Activated CD4-positive, alpha-beta T cell treated with anti-CD3 and anti-CD28 coated beads for 36 hours (primary cell): ENCODE data around the gene GTF2IRD1. TPM values are rescaled to one million over a fixed set of nuclear protein-coding genes. Genes with fewer than 3 reads are reported as not detected.
"Not testable (repeated sequence)": the region's sequence is repeated elsewhere in the genome, so short reads cannot be mapped to it uniquely, and the experiment has no call there.

Source experiments
- ATAC-seq: fragments of 200-7000 bp; cut with Tn5 transposase; one replicate; pipeline ENCODE4 v1.10.0; 2021; ENCODE audit warnings: mild to moderate bottlenecking, moderate library complexity
- CTCF ChIA-PET: fragments of 350-600 bp; sonication (Branson Sonifier 250); formaldehyde crosslinking; loops from one replicate; lab custom pipeline; 2021; ENCODE audit warnings: antibody characterized with exemption; lab: Charles Lee
- POLR2A ChIA-PET: fragments of 350-600 bp; sonication (Branson Sonifier 250); formaldehyde crosslinking; loops from one replicate; lab custom pipeline; 2021; ENCODE audit warnings: antibody characterized with exemption, inconsistent platforms; lab: Charles Lee
- DNase-seq: peaks from one replicate; pipeline ENCODE4 v3.0.0-alpha.2; 2020
- H3K27ac Mint-ChIP-seq: one replicate; pipeline ENCODE4 v1.8.0; 2021; ENCODE audit warnings: mixed read lengths
- H3K27me3 Mint-ChIP-seq: one replicate; pipeline ENCODE4 v1.8.0; 2021; ENCODE audit warnings: mixed read lengths
- H3K36me3 Mint-ChIP-seq: one replicate; pipeline ENCODE4 v1.8.0; 2021; ENCODE audit warnings: low read depth, mixed read lengths
- H3K4me1 Mint-ChIP-seq: one replicate; pipeline ENCODE4 v1.8.0; 2021; ENCODE audit warnings: mixed read lengths
- H3K4me3 Mint-ChIP-seq: one replicate; pipeline ENCODE4 v1.8.0; 2021; ENCODE audit warnings: mild to moderate bottlenecking, moderate library complexity, mixed read lengths
- H3K9me3 Mint-ChIP-seq: one replicate; pipeline ENCODE4 v1.8.0; 2021; ENCODE audit warnings: low read depth, mixed read lengths
- intact Hi-C, 2 experiments: fragments of 100-400 bp; cut with DNase I in 1 of 2; cut with micrococcal nuclease in 1 of 2; formaldehyde crosslinking; loops; one replicate each; pipeline versions ENCODE4 v1.14.2 to v1.15.1; 2022 to 2024; cut with DNase I, micrococcal nuclease
- total RNA-seq, 2 experiments: library from RNA; stranded (reverse); gene quantifications; one replicate each; pipeline ENCODE4 v1.2.3, GENCODE V29; 2021

GTF2IRD1 gene
- 1 to 10 TPM; 4.6 to 5.3 TPM for total RNA-seq

- H3K4me1 Mint-ChIP-seq: peaks cover 14% of the 10 kb centered on the region
- H3K36me3 Mint-ChIP-seq: no peaks in the 10 kb centered on the region
- POLR2A ChIA-PET: no interaction called here
- CTCF ChIA-PET: interaction anchor here (0.8 kb wide), 1 partner anchor 52 kb away, joined by 3 read pairs; no protein-coding TSS in a partner anchor
- peak; percentile 74 for DNase-seq
- intact Hi-C loops: loop anchor here in 1 of 2 experiments (2.0 to 5.0 kb wide), 2 partner anchors 89 to 203 kb away; partner anchors contain the start of gene GTF2I
- H3K9me3 Mint-ChIP-seq: no peaks in the 10 kb centered on the region
- H3K27ac Mint-ChIP-seq: peak within 1 kb of the TSS; percentile 91
- ATAC-seq: peak; percentile 30
- no peaks in the 10 kb centered on the region for H3K27me3 Mint-ChIP-seq
- H3K4me3 Mint-ChIP-seq: peak within 1 kb of the TSS; percentile 69
Measured at GRCh38 chr7:74453322-74454011, at the start of gene GTF2IRD1. Gene GTF2IRD1, plus strand, starts transcription at chr7:74453906. Its CDS starts 54,175 bp downstream, at chr7:74508081.

GRCh38 chr7:74404388-74404700 lies 49.4 kb upstream of the GTF2IRD1 start:
- Mint-ChIP-seq H3K27ac (no peak overlapping the region), H3K9me3 (no peaks in the 10 kb centered on the region), H3K4me1 (no peaks in the 10 kb centered on the region), H3K36me3 (no peaks in the 10 kb centered on the region), H3K27me3 (no peaks in the 10 kb centered on the region), H3K4me3 (no peak overlapping the region)
- ATAC-seq (no peak), DNase-seq (no peak)
- ChIA-PET CTCF (interaction anchor here (0.6 to 1.5 kb wide), 3 partner anchors 75 to 325 kb away, joined by 3 to 4 read pairs (median 3); no protein-coding TSS in a partner anchor), POLR2A (interaction anchor here (0.6 kb wide), 1 partner anchor 601 kb away, joined by 8 read pairs; no protein-coding TSS in a partner anchor)
- intact Hi-C loops: loop anchor here in 1 of 2 experiments (5.0 kb wide), 1 partner anchor 127 kb away; no protein-coding TSS in a partner anchor

GRCh38 chr7:74404741-74405140 lies 49.0 kb upstream of the GTF2IRD1 start:
- H3K27ac Mint-ChIP-seq: no peak overlapping the region
- ChIA-PET CTCF (interaction anchor here (0.5 to 2.1 kb wide), 8 partner anchors 20 to 600 kb away, joined by 3 to 9 read pairs (median 4); no protein-coding TSS in a partner anchor), POLR2A (interaction anchor here (0.5 to 0.6 kb wide), 2 partner anchors 601 to 663 kb away, joined by 4 to 8 read pairs; no protein-coding TSS in a partner anchor)
- no peaks in the 10 kb centered on the region for H3K4me1 Mint-ChIP-seq
- H3K9me3 Mint-ChIP-seq: no peaks in the 10 kb centered on the region
- no peak for DNase-seq
- H3K36me3 Mint-ChIP-seq: no peaks in the 10 kb centered on the region
- ATAC-seq: no peak
- intact Hi-C loops: loop anchor here in 1 of 2 experiments (5.0 kb wide), 1 partner anchor 127 kb away; no protein-coding TSS in a partner anchor
- H3K4me3 Mint-ChIP-seq: no peak overlapping the region
- H3K27me3 Mint-ChIP-seq: no peaks in the 10 kb centered on the region

GRCh38 chr7:74405191-74405898 lies 48.4 kb upstream of the GTF2IRD1 start:
- Mint-ChIP-seq H3K4me3 (no peak overlapping the region), H3K9me3 (no peaks in the 10 kb centered on the region), H3K36me3 (no peaks in the 10 kb centered on the region), H3K27ac (no peak overlapping the region), H3K4me1 (no peaks in the 10 kb centered on the region), H3K27me3 (no peaks in the 10 kb centered on the region)
- ChIA-PET POLR2A (interaction anchor here (0.5 kb wide), 1 partner anchor 662 kb away, joined by 4 read pairs; no protein-coding TSS in a partner anchor), CTCF (interaction anchor here (0.5 to 2.1 kb wide), 8 partner anchors 20 to 1059 kb away, joined by 3 to 9 read pairs (median 4); no protein-coding TSS in a partner anchor)
- peak; percentile 48 for DNase-seq
- intact Hi-C loops: no loop called here
- ATAC-seq: no peak

GRCh38 chr7:74405899-74406512 lies 47.7 kb upstream of the GTF2IRD1 start:
- ChIA-PET CTCF (interaction anchor here (0.6 to 2.1 kb wide), 5 partner anchors 76 to 1060 kb away, joined by 3 to 9 read pairs (median 4); no protein-coding TSS in a partner anchor), POLR2A (interaction anchor here (0.7 kb wide), 1 partner anchor 101 kb away, joined by 10 read pairs; no protein-coding TSS in a partner anchor)
- DNase-seq: no peak

GRCh38 chr7:74407958-74408357 lies 45.7 kb upstream of the GTF2IRD1 start:
- DNase-seq: no peak
- Mint-ChIP-seq H3K27me3 (no peaks in the 10 kb centered on the region), H3K4me3 (no peak overlapping the region), H3K4me1 (no peaks in the 10 kb centered on the region), H3K27ac (no peak overlapping the region), H3K9me3 (no peaks in the 10 kb centered on the region), H3K36me3 (no peaks in the 10 kb centered on the region)
- POLR2A ChIA-PET: no interaction called here
- CTCF ChIA-PET: no interaction called here
- ATAC-seq: no peak
- intact Hi-C loops: no loop called here

More at GRCh38 chr7:74405899-74406512, 47.7 kb upstream of the GTF2IRD1 start:
- H3K27ac Mint-ChIP-seq: no peak overlapping the region
- no peaks in the 10 kb centered on the region for H3K4me1 Mint-ChIP-seq
- H3K9me3 Mint-ChIP-seq: no peaks in the 10 kb centered on the region
- no peak overlapping the region for H3K4me3 Mint-ChIP-seq
- no peaks in the 10 kb centered on the region for H3K36me3 Mint-ChIP-seq
- no peak for ATAC-seq
- H3K27me3 Mint-ChIP-seq: no peaks in the 10 kb centered on the region
- intact Hi-C loops: no loop called here

- no peaks in the 10 kb centered on the region for H3K4me1 Mint-ChIP-seq
- no peak overlapping the region for H3K27ac Mint-ChIP-seq
- CTCF ChIA-PET: interaction anchor here (0.6 to 1.8 kb wide), 3 partner anchors 63 to 203 kb away, joined by 4 to 8 read pairs (median 4); no protein-coding TSS in a partner anchor
- no peaks in the 10 kb centered on the region for H3K27me3 Mint-ChIP-seq
- DNase-seq: no peak
- H3K36me3 Mint-ChIP-seq: no peaks in the 10 kb centered on the region
- intact Hi-C loops: no loop called here
- no peak for ATAC-seq
- no peak overlapping the region for H3K4me3 Mint-ChIP-seq
- POLR2A ChIA-PET: no interaction called here
- no peaks in the 10 kb centered on the region for H3K9me3 Mint-ChIP-seq
Measured at GRCh38 chr7:74409571-74409970, 44.1 kb upstream of the GTF2IRD1 start.

- ChIA-PET POLR2A (no interaction called here), CTCF (interaction anchor here (0.6 to 1.8 kb wide), 2 partner anchors 9 to 204 kb away, joined by 3 to 8 read pairs; no protein-coding TSS in a partner anchor)
- intact Hi-C loops: no loop called here
- no peak for ATAC-seq
- Mint-ChIP-seq H3K4me1 (no peaks in the 10 kb centered on the region), H3K27ac (no peak overlapping the region), H3K36me3 (no peaks in the 10 kb centered on the region), H3K4me3 (no peak overlapping the region), H3K9me3 (no peaks in the 10 kb centered on the region), H3K27me3 (no peaks in the 10 kb centered on the region)
- DNase-seq: no peak
Measured at GRCh38 chr7:74410772-74411171, 42.9 kb upstream of the GTF2IRD1 start.

- not testable (repeated sequence) for H3K4me1 Mint-ChIP-seq
Measured at GRCh38 chr7:74411571-74411970, 42.1 kb upstream of the GTF2IRD1 start.

GRCh38 chr7:74412056-74412455 lies 41.6 kb upstream of the GTF2IRD1 start:
- Mint-ChIP-seq H3K9me3 (no peaks in the 10 kb centered on the region), H3K4me1 (no peaks in the 10 kb centered on the region), H3K36me3 (no peaks in the 10 kb centered on the region), H3K27ac (no peak overlapping the region), H3K27me3 (no peaks in the 10 kb centered on the region), H3K4me3 (no peak overlapping the region)
- ChIA-PET POLR2A (interaction anchor here (0.6 kb wide), 1 partner anchor 32 kb away, joined by 3 read pairs; no protein-coding TSS in a partner anchor), CTCF (interaction anchor here (1.2 to 3.9 kb wide), 2 partner anchors 11 to 154 kb away, joined by 5 to 18 read pairs; no protein-coding TSS in a partner anchor)
- ATAC-seq: no peak
- intact Hi-C loops: no loop called here
- DNase-seq: no peak

More at GRCh38 chr7:74411571-74411970, 42.1 kb upstream of the GTF2IRD1 start:
- H3K27ac Mint-ChIP-seq, intact Hi-C loops, H3K9me3 Mint-ChIP-seq, DNase-seq, H3K4me3 Mint-ChIP-seq, H3K27me3 Mint-ChIP-seq, ATAC-seq, H3K36me3 Mint-ChIP-seq, POLR2A ChIA-PET: not testable (repeated sequence)
- CTCF ChIA-PET: interaction anchor here (1.2 to 1.8 kb wide), 2 partner anchors 11 to 205 kb away, joined by 5 to 8 read pairs; no protein-coding TSS in a partner anchor
